ENCODE data around the gene TAF5.
"Not testable (repeated sequence)": the region's sequence is repeated elsewhere in the genome, so short reads cannot be mapped to it uniquely, and the experiment has no call there.

TAF5 gene

DNA sequence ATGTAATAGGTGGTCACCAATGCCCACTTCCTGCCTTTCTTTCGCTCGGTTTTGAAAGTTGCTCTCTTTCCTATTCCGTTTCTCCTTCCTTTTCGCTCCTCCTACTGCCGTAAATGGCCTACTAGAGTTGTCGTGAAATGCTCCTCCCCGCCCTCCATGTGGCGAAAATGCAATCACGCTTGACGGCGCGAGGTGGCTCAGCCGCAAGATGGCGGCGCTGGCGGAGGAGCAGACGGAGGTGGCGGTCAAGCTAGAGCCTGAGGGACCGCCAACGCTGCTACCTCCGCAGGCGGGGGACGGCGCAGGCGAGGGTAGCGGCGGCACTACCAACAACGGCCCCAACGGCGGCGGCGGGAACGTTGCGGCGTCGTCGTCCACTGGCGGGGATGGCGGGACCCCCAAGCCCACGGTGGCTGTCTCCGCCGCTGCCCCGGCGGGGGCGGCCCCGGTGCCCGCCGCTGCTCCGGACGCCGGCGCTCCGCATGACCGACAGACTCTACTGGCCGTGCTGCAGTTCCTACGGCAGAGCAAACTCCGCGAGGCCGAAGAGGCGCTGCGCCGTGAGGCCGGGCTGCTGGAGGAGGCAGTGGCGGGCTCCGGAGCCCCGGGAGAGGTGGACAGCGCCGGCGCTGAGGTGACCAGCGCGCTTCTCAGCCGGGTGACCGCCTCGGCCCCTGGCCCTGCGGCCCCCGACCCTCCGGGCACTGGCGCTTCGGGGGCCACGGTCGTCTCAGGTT lies at the start of gene TAF5:
TAF5 (plus strand) TSS at position 195 of the 737 bp plus-strand sequence; CDS start at position 209, 14 bp downstream.
- peak; percentile 88 for DNase-seq (ENCODE audit: low read depth)

- no peak for DNase-seq (ENCODE audit: low read depth)
Observed at GRCh38 chr10:103327906-103328305, 39.9 kb upstream of the TAF5 start.

GRCh38 chr10:103333934-103334520 lies 33.7 kb upstream of the TAF5 start:
- no peak for DNase-seq (ENCODE audit: low read depth)

DNA sequence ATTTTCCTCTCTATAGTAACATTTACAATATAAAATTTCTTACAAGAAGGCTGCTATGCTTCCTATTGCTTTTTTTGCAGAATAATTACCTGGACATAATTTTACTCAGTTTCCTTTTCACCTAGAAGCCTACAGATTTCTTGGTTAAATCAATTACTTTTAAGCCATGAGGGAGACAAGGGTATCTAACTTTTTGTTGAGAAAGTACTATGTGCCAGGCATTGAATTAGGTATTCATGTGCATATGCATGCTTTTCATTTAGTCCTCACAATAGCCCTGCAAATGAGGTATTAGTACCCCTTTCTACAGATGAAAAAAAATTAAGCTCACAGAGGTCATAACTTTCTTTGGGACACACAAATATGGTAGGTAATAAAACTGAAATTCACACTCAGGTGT lies 33.2 kb upstream of the TAF5 start:
- no peak for DNase-seq (ENCODE audit: low read depth)

DNA sequence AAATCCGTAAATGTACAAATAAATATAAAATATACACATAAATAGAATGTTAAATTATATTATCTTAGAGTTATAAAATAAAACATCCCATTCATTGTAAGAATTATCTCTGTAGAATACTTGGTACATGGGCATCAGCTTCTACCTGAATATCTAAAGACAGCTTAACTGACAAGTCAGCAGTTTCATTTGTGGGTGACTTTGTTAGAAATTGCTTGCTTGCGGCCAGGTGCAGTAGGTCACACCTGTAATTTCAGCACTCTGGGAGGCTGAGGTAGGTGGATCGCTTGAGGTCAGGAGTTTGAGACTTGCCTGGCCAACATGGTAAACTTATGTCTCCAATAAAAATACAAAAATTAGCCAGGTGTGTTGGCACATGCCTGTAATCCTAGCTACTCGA lies 31.4 kb upstream of the TAF5 start:
- no peak for DNase-seq (ENCODE audit: low read depth)

DNA sequence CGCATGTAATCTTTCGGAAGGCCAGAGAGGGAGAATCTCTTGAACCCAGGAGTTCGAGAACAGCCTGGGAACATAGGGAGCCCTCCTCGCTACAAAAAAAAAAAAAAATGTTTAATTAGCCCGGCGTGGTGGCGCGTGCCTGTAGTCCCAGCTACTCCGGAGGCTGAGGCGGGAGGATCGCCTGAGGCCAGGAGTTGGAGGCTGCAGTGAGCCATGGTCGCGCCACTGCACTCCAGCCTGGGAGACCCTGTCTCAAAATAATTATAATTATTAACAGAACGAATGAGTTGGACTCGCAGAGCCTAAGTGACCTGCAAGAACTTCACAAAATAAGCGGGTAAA lies 17.6 kb upstream of the TAF5 start:
- DNase-seq (ENCODE audit: low read depth): no peak

DNA sequence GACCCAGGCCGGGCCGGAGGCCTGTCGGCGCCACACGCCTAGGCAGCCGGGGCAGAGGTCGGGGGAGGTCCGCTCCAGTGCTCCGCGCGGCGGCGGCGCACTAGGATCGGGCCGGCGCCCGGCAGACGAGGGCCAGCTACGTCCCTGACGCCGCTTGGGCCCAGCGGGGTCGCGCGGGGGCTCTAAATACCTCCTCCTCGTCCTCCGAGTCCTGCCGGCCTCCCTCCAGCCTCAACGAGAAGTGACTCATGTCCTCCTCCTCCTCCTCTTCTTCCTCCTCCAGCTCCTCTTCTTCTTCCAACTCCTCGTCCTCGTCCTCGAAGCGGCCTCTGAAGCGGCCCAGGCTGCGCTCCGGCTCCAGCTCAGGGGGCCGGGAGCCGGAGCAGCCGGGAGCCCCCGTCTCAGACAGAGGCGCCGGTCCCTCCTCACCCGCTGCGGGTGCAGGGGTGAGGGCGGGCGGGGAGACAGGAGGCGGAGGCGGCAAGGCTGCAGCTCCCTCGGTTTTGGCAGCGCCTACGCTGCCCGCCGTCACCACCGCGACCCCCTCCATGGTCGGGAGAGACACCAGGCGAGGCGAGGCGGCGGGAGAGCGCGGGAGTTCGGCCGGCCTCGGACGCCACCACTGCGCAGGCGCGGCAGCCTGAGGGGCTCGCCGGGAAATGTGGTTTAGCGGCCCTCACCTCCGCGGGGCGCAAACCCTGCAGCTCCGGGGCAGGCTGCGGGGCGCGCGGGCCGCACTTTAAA lies 17.1 kb upstream of the TAF5 start, which contains the start of gene PCGF6:
PCGF6 (minus strand) TSS at position 624 of the 744 bp plus-strand sequence; CDS start at position 550, 74 bp downstream.
- peak; percentile 73 for DNase-seq (ENCODE audit: low read depth)

DNA sequence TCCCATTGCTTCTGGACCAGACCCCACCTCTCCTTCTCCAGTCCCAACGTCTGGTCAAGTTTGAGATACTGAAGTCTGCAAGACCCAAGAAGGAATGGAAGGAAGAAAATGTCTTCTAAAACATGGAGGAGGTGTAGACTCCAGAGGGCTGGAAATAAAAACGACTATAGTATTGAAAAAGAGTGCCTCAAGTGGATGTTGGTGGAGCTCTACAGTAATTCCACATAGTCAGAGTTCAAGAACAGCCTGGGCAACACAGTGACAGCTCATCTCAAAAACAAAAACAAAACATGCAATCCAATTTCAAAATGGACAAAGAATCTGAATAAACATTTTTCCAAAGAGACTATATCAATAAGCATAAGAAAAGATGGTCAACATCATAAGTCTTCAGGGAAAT lies 14.5 kb upstream of the TAF5 start:
- no peak for DNase-seq (ENCODE audit: low read depth)

DNA sequence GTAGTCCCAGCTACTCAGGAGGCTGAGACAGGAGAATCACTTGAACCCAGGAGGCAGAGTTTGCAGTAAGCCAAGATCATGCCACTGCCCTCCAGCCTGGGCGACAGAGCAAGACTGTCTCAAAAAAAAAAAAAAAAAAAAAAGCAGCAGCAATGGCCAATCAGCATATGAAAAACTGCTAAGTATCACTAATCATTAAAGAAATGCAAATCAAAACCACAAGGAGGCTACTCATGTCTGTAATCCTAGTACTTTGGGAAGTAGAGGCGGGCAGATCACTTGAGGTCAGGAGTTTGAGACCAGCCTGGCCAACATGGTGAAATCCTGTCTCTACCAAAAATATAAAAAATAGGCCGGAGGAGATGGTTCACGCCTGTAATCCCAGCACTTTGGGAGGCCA lies 13.2 kb upstream of the TAF5 start:
- DNase-seq (ENCODE audit: low read depth): not testable (repeated sequence)

DNA sequence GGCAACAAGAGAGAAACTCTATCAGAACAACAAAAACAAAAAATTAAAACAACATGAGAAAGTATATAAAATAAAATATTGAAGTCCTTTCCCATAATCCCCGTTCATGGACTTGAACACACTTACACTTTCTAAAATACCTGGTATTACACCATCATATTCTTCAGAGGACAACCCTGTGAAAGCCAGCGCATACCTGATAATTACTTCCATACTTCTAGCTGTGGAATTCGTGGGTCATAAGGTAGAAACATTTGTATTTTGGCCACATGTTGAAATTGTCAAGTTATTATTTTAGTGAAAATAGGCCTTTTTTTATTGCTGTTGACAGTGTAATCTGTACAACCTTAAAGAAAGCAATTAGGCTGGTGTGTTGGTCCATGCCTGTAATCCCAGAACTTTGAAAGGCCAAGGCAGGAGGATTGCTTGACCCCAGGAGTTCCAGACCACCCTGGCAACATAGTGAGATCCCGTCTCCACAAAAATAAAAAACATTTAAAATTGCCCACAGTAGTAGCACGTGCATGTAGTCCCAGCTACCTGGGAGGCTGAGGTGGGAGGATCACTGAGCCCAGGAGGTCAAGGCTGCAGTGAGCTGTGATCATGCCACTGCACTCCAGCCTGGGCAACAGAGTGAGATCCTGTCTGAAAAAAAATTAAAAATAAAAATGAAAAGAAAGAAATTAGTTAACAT lies 11.7 kb upstream of the TAF5 start:
- DNase-seq (ENCODE audit: low read depth): no peak

- DNase-seq (ENCODE audit: low read depth): not testable (repeated sequence)
Observed at GRCh38 chr10:103359493-103359892, 8.3 kb upstream of the TAF5 start.

GRCh38 chr10:103360791-103361190 lies 7.0 kb upstream of the TAF5 start:
- not testable (repeated sequence) for DNase-seq (ENCODE audit: low read depth)

DNA sequence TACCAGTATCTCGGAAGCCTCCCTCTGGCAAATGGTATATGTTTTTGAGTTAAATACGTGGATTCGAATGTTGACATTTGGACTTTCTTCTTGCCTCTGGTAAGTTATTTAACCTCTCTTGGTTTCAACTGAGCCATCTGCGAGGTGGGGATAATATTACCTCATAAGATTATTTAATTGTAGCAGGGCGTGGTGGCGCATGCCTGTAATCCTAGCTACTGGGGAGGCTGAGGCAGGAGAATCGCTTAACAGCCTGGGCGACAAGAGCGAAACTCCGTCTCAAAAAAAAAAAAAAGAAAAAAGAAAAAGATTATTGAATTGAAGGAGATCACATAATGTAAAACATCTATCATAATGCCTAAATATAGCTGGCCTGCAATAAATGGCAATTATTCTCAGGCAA lies 396 bp upstream of the TAF5 start:
- no peak for DNase-seq (ENCODE audit: low read depth)

DNA sequence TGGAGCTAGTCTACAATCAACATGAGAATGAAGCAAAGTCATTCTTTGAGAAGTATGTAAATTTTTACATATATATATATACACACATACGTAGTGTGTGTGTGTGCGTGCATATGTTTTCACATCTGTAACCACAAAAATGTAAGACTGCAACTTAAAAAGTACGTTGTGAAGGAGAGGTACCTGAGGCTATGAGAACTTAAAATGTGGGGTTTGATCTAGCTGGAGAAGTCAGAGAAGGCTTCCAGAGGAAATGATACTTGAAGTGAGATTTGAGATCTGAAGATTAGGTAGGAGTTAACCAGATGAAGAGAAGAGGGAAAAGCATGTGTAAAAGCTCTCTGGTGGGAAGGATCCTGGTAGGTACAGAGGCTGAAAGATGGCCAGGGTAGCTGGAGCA lies 5.8 kb downstream of the TAF5 start:
- no peak for DNase-seq (ENCODE audit: low read depth)

GRCh38 chr10:103374263-103374662 lies 6.5 kb downstream of the TAF5 start:
- no peak for DNase-seq (ENCODE audit: low read depth)

- no peak for DNase-seq (ENCODE audit: low read depth)
Observed at GRCh38 chr10:103382769-103383168, 15.0 kb downstream of the TAF5 start.

DNA sequence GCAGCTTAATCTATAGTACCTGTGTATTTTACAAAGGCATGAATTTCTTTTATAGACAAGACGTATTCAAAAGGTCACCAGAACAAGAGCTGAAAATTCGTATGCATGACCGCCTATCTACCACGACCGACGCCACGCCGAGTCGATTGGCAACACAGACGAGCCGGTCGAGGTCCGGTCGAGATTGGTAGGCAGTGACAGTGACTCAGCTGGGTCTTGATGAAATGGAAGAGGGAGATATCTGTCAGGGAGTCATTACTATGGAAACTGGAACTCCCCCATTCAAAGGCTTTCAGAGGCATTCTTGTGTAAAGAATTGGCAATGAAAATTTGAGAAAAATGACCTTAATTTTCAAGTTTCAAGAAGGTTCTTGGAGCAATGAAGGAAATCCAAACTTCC lies 26.4 kb downstream of the TAF5 start:
- DNase-seq (ENCODE audit: low read depth): no peak

- DNase-seq (ENCODE audit: low read depth): no peak
Observed at GRCh38 chr10:103395754-103396066, 27.9 kb downstream of the TAF5 start.

DNA sequence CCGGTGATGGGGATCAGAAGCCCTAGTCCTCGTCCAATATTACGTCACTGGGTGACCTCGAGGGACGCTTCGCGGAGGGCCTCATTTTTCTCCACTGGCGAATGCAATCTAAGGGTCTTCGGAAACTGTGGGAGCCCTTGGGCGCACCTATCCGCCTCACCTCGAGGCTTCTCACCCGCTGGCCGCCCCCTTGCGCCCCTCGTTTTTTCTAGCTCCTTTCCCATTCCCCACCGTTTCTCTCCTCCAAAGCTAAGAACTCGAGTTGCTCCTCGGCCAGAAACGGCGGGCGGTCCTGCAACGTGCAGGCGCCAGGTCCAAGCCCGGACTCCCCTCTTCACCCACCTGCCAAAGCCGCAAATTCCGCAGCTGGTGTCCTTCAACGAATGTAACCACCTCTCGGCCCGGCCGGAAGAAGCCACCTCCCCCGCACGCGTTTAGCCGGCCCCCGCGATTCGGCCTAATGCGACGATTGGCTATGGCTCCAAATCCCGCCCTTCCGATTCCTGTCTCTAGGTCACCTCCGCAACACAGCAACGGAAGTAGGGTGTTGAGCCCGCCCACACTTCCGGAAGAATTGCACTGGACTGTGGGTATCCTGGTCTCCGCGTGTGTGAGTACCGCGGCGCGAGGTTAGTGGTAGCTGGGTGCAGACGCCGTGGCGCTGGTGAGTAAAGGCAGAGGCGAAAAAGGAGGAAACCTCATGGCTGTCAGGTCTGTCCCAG lies 28.5 kb downstream of the TAF5 start, which contains the start of the genes ATP5MK and PDCD11:
ATP5MK (minus strand) TSS at position 409 of the 722 bp plus-strand sequence. CDS start 4,018 bp downstream, outside the sequence.
PDCD11 (plus strand) TSS at position 560 of the 722 bp plus-strand sequence. CDS start 1,801 bp downstream, outside the sequence.
- peak; percentile 99 for DNase-seq (ENCODE audit: low read depth)

- DNase-seq (ENCODE audit: low read depth): no peak
Observed at GRCh38 chr10:103396789-103397087, 29.0 kb downstream of the TAF5 start.

DNA sequence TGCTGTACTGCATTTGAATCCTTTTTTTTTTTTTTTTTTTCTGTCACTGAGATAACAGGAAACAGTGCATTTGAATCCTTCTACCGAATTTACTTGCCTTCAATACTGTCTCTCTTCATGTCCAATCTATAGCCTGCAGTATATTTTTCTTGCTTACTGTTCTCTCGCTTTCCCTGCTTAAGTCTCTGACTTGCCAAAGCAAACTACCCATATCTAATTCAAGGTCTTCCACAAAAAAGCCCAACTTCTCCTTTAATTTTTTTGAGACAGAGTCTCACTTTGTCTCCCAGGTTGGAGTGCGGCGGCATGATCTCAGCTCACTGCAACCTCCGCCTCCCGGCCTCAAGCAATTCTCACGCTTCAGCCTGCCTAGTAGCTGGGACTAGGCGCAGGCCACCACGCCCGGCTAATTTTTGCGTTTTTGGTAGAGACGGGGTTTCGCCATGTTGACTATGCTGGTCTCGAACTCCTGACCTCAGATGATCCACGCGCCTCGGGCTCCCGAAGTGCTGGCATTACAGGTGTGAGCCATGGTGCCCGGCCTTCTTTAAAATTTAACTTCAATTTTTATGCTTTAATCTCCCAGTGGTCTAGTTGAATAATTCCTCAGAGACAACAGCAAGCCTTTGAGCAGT lies 29.5 kb downstream of the TAF5 start:
- no peak for DNase-seq (ENCODE audit: low read depth)
